Glutamatergic neuron (in vitro differentiated cells): ENCODE results near the gene CLEC16A. TPM values are rescaled to one million over a fixed set of nuclear protein-coding genes. Genes with fewer than 3 reads are reported as not detected.

Experiments
- DNase-seq: peaks from one replicate; pipeline ENCODE4 v3.0.0; 2022
- H3K27ac Mint-ChIP-seq: one replicate; pipeline ENCODE4 v1.8.0; 2020; ENCODE audit warnings: mild to moderate bottlenecking, mixed read lengths, inconsistent platforms; ENCODE audit not compliant: unreplicated experiment
- H3K27me3 Mint-ChIP-seq: one replicate; pipeline ENCODE4 v1.8.0; 2020; ENCODE audit warnings: mild to moderate bottlenecking, moderate library complexity, mixed read lengths, inconsistent platforms; ENCODE audit not compliant: unreplicated experiment
- H3K36me3 Mint-ChIP-seq: one replicate; pipeline ENCODE4 v1.8.0; 2020; ENCODE audit warnings: mild to moderate bottlenecking, mixed read lengths, inconsistent platforms; ENCODE audit not compliant: unreplicated experiment
- H3K4me1 Mint-ChIP-seq: one replicate; pipeline ENCODE4 v1.8.0; 2020; ENCODE audit warnings: mild to moderate bottlenecking, low read depth, mixed read lengths, inconsistent platforms; ENCODE audit not compliant: unreplicated experiment
- H3K4me3 Mint-ChIP-seq: one replicate; pipeline ENCODE4 v1.8.0; 2020; ENCODE audit warnings: mild to moderate bottlenecking, mixed read lengths, inconsistent platforms; ENCODE audit not compliant: unreplicated experiment
- H3K9me3 Mint-ChIP-seq: one replicate; pipeline ENCODE4 v1.8.0; 2020; ENCODE audit warnings: mild to moderate bottlenecking, moderate library complexity, mixed read lengths, inconsistent platforms; ENCODE audit not compliant: unreplicated experiment
- total RNA-seq: library from RNA; stranded (reverse); fragmentation: NEBNext Ultra II Directional; extraction: Animal tissue kit (Norgen Biotek cat#: 25700); gene quantifications from one replicate; pipeline ENCODE4 v1.2.1, GENCODE V29; 2021; ENCODE audit not compliant: unreplicated experiment
- TF ChIP-seq, protein P1 (sequence below): fragments of 200-600 bp; sonication (generic); IDR thresholded peaks from one replicate; pipeline ENCODE4 v1.5.0; 2021; ENCODE audit not compliant: partially characterized antibody, unreplicated experiment

The CLEC16A gene
- total RNA-seq, 1 donor from 2014 or later = 43.0 TPM

DNA sequence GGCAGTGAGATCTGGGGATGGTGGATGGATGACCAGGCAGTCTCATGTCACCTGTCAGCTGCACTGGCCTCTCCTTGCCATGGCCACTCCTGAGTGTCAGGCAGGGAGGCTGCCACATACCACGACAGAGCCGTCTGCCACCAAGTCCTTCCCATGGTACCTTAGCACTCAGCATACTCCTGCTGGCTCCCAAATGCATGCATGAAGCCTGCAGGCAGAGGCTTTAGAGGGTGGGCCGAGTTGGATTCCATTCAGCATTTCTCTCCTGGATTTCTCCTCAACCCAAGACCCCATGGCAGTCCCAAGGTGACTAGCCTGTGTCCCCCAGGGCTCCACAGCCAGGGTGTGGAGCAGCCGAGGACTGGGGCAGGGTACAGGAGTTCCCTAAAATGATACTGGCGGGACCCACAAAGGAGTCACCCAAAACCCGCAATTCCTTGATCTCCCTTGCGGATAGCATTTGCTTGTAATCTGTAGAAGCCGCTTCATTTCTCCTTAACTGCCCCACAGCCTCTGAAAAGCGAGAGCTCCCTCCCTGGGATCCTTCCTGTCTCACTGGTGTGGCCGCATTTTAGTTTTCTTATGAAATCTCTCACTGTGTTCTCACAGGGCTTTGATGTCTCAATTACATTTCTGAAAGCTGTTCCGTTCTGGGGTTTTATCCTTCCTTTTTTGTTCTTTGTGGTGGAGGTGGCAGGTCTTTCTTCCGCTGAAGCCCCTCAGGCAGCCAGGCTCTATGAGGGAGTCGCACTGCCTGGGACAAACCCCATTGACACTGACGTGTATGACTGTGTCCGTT is 170.2 kb downstream of the CLEC16A start:
- Mint-ChIP-seq H3K4me3 (no peak overlapping the region), H3K4me1 (peaks cover 10% of the 10 kb centered on the region), H3K27ac (peak overlapping the region; percentile 2), H3K9me3 (peaks cover 2% of the 10 kb centered on the region), H3K27me3 (peaks cover 5% of the 10 kb centered on the region), H3K36me3 (no peaks in the 10 kb centered on the region)
- DNase-seq = no peak
- TF ChIP-seq, protein P1, sequence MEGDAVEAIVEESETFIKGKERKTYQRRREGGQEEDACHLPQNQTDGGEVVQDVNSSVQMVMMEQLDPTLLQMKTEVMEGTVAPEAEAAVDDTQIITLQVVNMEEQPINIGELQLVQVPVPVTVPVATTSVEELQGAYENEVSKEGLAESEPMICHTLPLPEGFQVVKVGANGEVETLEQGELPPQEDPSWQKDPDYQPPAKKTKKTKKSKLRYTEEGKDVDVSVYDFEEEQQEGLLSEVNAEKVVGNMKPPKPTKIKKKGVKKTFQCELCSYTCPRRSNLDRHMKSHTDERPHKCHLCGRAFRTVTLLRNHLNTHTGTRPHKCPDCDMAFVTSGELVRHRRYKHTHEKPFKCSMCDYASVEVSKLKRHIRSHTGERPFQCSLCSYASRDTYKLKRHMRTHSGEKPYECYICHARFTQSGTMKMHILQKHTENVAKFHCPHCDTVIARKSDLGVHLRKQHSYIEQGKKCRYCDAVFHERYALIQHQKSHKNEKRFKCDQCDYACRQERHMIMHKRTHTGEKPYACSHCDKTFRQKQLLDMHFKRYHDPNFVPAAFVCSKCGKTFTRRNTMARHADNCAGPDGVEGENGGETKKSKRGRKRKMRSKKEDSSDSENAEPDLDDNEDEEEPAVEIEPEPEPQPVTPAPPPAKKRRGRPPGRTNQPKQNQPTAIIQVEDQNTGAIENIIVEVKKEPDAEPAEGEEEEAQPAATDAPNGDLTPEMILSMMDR = no peak

DNA sequence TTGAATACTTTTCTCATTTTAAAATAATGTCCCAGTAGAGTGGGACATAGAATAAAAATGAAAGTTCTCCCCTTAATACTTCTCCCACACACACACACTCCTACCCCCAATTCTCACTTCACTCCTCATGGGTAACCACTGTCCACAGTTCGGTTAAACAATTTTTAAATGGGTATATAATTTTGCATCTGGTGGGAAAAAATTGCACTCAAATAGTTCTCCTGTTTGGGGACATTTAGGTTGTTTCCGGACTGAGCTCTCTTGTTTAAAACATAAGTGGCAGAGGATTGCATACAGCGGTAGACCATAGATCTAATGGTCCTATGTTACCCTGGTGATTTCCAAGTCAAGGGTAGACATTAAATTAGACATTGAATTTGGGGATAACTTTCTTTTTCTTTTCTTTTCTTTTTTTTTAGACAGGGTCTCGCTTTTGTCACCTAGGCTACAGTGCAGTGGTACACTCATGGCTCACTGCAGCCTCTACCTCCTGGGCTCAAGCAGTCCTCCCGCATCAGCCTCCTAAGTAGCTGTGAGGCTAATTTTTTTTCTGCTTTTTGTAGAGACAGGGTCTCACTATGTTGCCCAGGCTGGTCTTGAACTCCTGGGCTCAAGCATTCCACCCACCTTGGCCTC is 173.3 kb downstream of the CLEC16A start:
- H3K4me1 Mint-ChIP-seq = peaks cover 10% of the 10 kb centered on the region
- no peak overlapping the region for H3K27ac Mint-ChIP-seq
- peaks cover 2% of the 10 kb centered on the region for H3K9me3 Mint-ChIP-seq

DNA sequence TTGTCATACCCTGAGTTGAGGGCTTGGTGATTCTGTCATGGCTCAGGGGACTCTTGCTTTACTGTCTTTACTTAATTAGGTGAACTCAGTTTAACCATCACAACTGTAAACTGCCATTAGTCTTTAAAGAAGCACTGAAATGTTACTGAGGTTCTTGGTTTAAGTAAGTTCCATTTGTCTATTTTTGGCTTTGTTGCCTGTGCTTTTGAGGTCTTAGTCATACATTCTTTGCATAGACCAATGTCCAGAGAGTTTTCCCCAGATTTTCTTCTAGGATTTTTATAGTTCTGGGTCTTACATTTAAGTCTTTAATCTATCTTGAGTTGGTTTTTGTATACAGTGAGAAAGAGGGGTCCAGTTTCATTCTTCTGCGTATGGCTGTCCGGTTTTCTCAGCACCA is 174.1 kb downstream of the CLEC16A start:
- TF ChIP-seq, protein P1 = no peak
- Mint-ChIP-seq H3K36me3 (no peaks in the 10 kb centered on the region), H3K9me3 (peaks cover 2% of the 10 kb centered on the region), H3K27me3 (peaks cover 5% of the 10 kb centered on the region), H3K4me1 (peaks cover 10% of the 10 kb centered on the region), H3K4me3 (no peak overlapping the region), H3K27ac (no peak overlapping the region)
- no peak for DNase-seq

More for the DNA sequence above, 173.3 kb downstream of the CLEC16A start:
- Mint-ChIP-seq H3K27me3 (peaks cover 5% of the 10 kb centered on the region), H3K36me3 (no peaks in the 10 kb centered on the region), H3K4me3 (no peak overlapping the region)
- no peak for DNase-seq
- TF ChIP-seq, protein P1 = no peak

DNA sequence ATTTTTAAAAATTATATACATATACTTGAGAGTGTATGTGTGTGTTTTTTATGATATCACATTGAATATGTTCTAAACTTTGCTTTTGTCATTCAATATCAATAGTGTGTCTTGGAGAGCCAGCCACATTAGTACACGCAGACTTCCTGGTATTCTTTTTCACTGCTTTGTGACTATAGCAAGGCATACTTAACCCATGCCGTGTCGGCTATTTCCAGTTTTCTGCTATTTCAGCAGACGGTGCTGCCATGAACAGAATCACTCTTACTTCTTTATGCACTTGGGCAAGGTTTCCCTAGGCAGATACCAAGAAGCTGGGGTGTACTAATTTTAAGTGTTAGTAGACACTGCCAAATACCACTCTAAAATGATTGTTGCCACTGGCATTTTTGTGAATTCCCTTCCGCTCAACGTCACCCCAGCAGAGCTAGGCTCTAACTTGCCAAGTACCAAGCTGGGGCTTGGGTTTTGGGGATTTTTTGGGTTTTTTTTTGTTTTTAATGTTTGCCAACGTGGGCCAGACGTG is 176.8 kb downstream of the CLEC16A start:
- no peak for DNase-seq
- Mint-ChIP-seq H3K36me3 (peaks cover 6% of the 10 kb centered on the region), H3K9me3 (peaks cover 2% of the 10 kb centered on the region), H3K4me3 (no peak overlapping the region), H3K4me1 (no peaks in the 10 kb centered on the region), H3K27me3 (peaks cover 2% of the 10 kb centered on the region), H3K27ac (no peak overlapping the region)
- TF ChIP-seq, protein P1 = no peak
